Loucy (cell line): ENCODE measurements around the gene LYZL2.

Experiments used
- CTCF ChIP-seq: fragments of 200-600 bp; sonication (generic); conservative IDR thresholded peaks from 2 replicates; pipeline ENCODE4 v1.5.1; 2014; ENCODE audit warnings: mild to moderate bottlenecking, antibody characterized with exemption, low read length
- EZH2phosphoT487 ChIP-seq: fragments of 200-600 bp; IDR thresholded peaks from 2 replicates; pipeline ENCODE4 v1.6.1; 2018; ENCODE audit warnings: antibody characterized with exemption, mild to moderate bottlenecking, moderate library complexity, borderline replicate concordance

GRCh38 chr10:30629653-30630052, at the start of gene LYZL2:
- TF ChIP-seq CTCF (no peak), EZH2phosphoT487 (no peak)
